Uterus (tissue), 4 donors: ENCODE measurements around the gene NYNRIN. TPM values are rescaled to one million over a fixed set of nuclear protein-coding genes. Genes with fewer than 3 reads are reported as not detected.

Source experiments
- DNase-seq, 2 donors: peaks; one replicate each; pipeline ENCODE4 v3.0.0-alpha.2; 2019 to 2020
- H3K27ac ChIP-seq, 2 donors: fragments of 200-600 bp; sonication (generic); 1 replicate in 1 of 2; 2 replicates in 1 of 2; pipeline ENCODE4 v1.5.1; 2016 to 2018
- H3K27me3 ChIP-seq, 2 donors: fragments of 200-600 bp; sonication (generic); one replicate each; pipeline ENCODE4 v1.5.1; 2018 to 2019; ENCODE audit warnings: control low read depth in 1 of 2
- H3K36me3 ChIP-seq, 2 donors: fragments of 200-600 bp; sonication (generic); one replicate each; pipeline ENCODE4 v1.5.1; 2019; ENCODE audit warnings: control low read depth in 1 of 2
- H3K4me1 ChIP-seq, 2 donors: fragments of 200-600 bp; sonication (generic); one replicate each; pipeline ENCODE4 v1.5.1; 2018 to 2019; ENCODE audit warnings: control low read depth in 1 of 2
- H3K4me3 ChIP-seq, 2 donors: fragments of 200-600 bp; sonication (generic); 1 replicate in 1 of 2; 2 replicates in 1 of 2; pipeline ENCODE4 v1.5.1; 2018 to 2019; ENCODE audit warnings: mild to moderate bottlenecking in 1 of 2
- H3K9me3 ChIP-seq, 2 donors: fragments of 200-600 bp; sonication (generic); one replicate each; pipeline ENCODE4 v1.5.1; 2019; ENCODE audit warnings: control low read depth in 1 of 2
- CTCF ChIP-seq, 4 experiments: fragments of 200-600 bp in 2 of 4; fragments of 450-650 bp in 2 of 4; sonication (generic) in 2 of 4; IDR thresholded peaks; one replicate each; pipeline ENCODE4 v1.5.1; 2016 to 2019; ENCODE audit warnings: antibody characterized with exemption in 4 of 4, mild to moderate bottlenecking in 2 of 4, moderate library complexity in 1 of 4
- POLR2A ChIP-seq, 2 donors: fragments of 450-650 bp; IDR thresholded peaks; one replicate each; pipeline ENCODE4 v1.6.1; 2016; ENCODE audit warnings: antibody characterized with exemption in 2 of 2, mild to moderate bottlenecking in 1 of 2, moderate library complexity in 1 of 2
- intact Hi-C: fragments of 100-400 bp; cut with DNase I; formaldehyde crosslinking; loops from one replicate; pipeline ENCODE4 v1.15.1; 2023; ENCODE audit warnings: low total_unique reads
- total RNA-seq, 4 donors: library from RNA; depleted of rRNA in 3 of 4; stranded (reverse); fragments of >200 nt in 3 of 4; gene quantifications; one replicate each; pipeline versions ENCODE4 v1.1.0 to v1.2.4, GENCODE V29; 2014 to 2023
- donor health status: DM: yes; HTN: yes; CAD: no.

NYNRIN gene
- total RNA-seq, 4 donors from 2014 or later = 4.9 to 51.1 (median 27.3) TPM

- no peaks in the 10 kb centered on the region for H3K4me1 ChIP-seq
- no peaks in the 10 kb centered on the region for H3K36me3 ChIP-seq
- H3K9me3 ChIP-seq = no peaks in the 10 kb centered on the region
- H3K27me3 ChIP-seq = no peaks in the 10 kb centered on the region
- no peak overlapping the region for H3K4me3 ChIP-seq
- H3K27ac ChIP-seq = no peak overlapping the region
- TF ChIP-seq CTCF (IDR thresholded peaks at IDR 0.05) = peak; percentile 51 to 62 (median 55)
- no peak for TF ChIP-seq POLR2A (IDR thresholded peaks at IDR 0.05)
- intact Hi-C loops = no loop called here
- DNase-seq = no peak
Observed at GRCh38 chr14:24411443-24412389, 12.9 kb downstream of the NYNRIN start.

GRCh38 chr14:24414077-24414476, 15.3 kb downstream of the NYNRIN start:
- Histone ChIP-seq H3K27ac (no peak overlapping the region), H3K36me3 (no peaks in the 10 kb centered on the region), H3K27me3 (no peaks in the 10 kb centered on the region), H3K4me1 (no peaks in the 10 kb centered on the region), H3K4me3 (no peak overlapping the region), H3K9me3 (no peaks in the 10 kb centered on the region)
- no peak for DNase-seq
- TF ChIP-seq CTCF (IDR thresholded peaks at IDR 0.05) (no peak), POLR2A (IDR thresholded peaks at IDR 0.05) (no peak)
- intact Hi-C loops = no loop called here

GRCh38 chr14:24414732-24415420, 16.1 kb downstream of the NYNRIN start:
- TF ChIP-seq POLR2A (IDR thresholded peaks at IDR 0.05) (no peak), CTCF (IDR thresholded peaks at IDR 0.05) (no peak)
- no peaks in the 10 kb centered on the region for H3K4me1 ChIP-seq
- H3K27me3 ChIP-seq = no peaks in the 10 kb centered on the region
- H3K9me3 ChIP-seq = no peaks in the 10 kb centered on the region
- H3K4me3 ChIP-seq = no peak overlapping the region
- DNase-seq = no peak
- no peak overlapping the region for H3K27ac ChIP-seq
- no peaks in the 10 kb centered on the region for H3K36me3 ChIP-seq
- intact Hi-C loops = no loop called here

GRCh38 chr14:24415421-24416253, 16.8 kb downstream of the NYNRIN start:
- Histone ChIP-seq H3K27me3 (no peaks in the 10 kb centered on the region), H3K4me3 (no peak overlapping the region), H3K9me3 (no peaks in the 10 kb centered on the region), H3K4me1 (no peaks in the 10 kb centered on the region), H3K36me3 (no peaks in the 10 kb centered on the region), H3K27ac (no peak overlapping the region)
- TF ChIP-seq CTCF (IDR thresholded peaks at IDR 0.05) = no peak
- no peak for TF ChIP-seq POLR2A (IDR thresholded peaks at IDR 0.05)
- DNase-seq = no peak
- intact Hi-C loops = no loop called here
